NOMO-1 treated with dmso at 0.1 percent for 144 hours (cell line): ENCODE measurements around the gene USP35.

Experiments used
- DNase-seq: peaks from one replicate; lab custom pipeline; 2025; ENCODE audit not compliant: unreplicated experiment; lab: John Stamatoyannopoulos, UW

Gene USP35

GRCh38 chr11:78262691-78263090 lies 74.0 kb downstream of the USP35 start:
- no peak for DNase-seq
